DND-41 (cell line): Measurements from ENCODE around the gene NUDCD3.

Source experiments
- EZH2 ChIP-seq: IDR thresholded peaks from 3 replicates; pipeline ENCODE4 v1.6.1; 2012; ENCODE audit warnings: borderline replicate concordance, low read depth, mild to moderate bottlenecking, moderate library complexity, low read length, inconsistent platforms; ENCODE audit not compliant: severe bottlenecking
- TF ChIP-seq, protein P1 (sequence below): IDR thresholded peaks from 2 replicates; pipeline ENCODE4 v1.5.1; 2012; ENCODE audit warnings: borderline replicate concordance, low read length, moderate library complexity, mild to moderate bottlenecking; ENCODE audit not compliant: poor library complexity, severe bottlenecking; ENCODE audit errors: extremely low read depth

DNA sequence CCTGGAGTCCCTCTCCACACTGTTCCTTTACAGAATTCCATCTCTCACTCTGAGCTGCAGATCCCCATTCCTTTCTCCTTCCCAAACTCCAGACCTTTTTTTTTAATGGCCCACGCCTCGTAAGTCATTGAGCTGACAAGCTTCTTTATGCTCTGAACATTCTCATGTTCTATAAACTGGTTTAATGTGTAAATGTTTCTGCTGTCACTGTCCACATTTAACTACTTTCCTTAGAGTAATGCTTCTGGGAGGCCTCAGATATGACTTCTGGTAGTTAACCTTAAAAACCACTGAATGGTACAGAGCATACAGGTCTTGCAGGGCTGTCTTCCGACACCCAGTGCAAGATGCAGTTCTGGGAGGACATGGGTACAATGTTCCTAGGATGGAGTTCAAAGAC, 94.0 kb downstream of the NUDCD3 start:
- TF ChIP-seq, protein P1, sequence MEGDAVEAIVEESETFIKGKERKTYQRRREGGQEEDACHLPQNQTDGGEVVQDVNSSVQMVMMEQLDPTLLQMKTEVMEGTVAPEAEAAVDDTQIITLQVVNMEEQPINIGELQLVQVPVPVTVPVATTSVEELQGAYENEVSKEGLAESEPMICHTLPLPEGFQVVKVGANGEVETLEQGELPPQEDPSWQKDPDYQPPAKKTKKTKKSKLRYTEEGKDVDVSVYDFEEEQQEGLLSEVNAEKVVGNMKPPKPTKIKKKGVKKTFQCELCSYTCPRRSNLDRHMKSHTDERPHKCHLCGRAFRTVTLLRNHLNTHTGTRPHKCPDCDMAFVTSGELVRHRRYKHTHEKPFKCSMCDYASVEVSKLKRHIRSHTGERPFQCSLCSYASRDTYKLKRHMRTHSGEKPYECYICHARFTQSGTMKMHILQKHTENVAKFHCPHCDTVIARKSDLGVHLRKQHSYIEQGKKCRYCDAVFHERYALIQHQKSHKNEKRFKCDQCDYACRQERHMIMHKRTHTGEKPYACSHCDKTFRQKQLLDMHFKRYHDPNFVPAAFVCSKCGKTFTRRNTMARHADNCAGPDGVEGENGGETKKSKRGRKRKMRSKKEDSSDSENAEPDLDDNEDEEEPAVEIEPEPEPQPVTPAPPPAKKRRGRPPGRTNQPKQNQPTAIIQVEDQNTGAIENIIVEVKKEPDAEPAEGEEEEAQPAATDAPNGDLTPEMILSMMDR, result no peak
- TF ChIP-seq EZH2, result no peak
